Left forelimb (tissue), 1 donor: Measurements from ENCODE around the gene FBXL14.

Source experiments
- DNase-seq: peaks from one replicate; pipeline ENCODE4 v3.0.0-alpha.2; 2018; ENCODE audit warnings: low spot score

FBXL14 gene

DNA sequence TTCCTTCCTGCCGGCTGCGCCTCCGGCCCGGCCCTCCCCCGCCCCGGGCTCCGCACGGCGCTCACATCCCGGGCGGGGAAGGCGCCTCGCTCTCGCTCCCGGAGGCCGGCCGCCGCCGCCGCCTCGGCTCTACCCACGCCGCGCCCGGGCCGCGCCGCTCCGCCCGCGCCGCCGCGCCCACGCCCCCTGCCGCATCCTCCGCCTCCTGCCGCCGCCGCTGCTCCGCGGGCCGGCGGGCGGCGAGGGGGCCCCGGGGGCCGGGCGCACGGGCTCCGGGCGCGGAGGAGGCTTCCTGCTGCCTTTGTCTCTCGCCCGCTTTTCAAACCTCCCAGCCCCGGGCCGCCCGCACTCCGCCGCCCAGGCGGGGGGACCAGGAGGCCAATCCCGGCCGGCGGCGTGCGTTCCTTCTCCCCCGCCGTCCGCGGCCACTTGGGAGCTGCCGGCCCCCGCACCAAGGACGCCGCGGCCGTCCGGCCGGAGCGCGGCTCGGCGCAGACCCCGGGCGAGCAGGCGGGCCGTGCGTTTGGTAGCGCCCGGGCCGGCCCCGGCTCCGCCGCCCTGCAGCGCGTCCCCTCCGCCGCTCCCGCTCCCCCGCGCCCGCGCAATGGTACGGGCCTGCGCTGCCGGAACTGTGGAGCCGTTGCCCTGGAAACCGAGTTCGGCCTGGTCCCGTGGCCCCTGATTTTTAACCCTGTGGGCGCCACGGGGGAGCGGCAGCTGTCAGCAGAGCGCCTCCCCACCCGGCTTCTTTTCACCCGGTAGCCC, at the start of gene FBXL14:
FBXL14 (minus strand) TSS at position 321 of the 765 bp plus-strand sequence. CDS start 515 bp downstream, outside the sequence.
- DNase-seq, result peak; percentile 92

- no peak for DNase-seq
Measured at GRCh38 chr12:1643905-1644533, 49.6 kb upstream of the FBXL14 start.

DNA sequence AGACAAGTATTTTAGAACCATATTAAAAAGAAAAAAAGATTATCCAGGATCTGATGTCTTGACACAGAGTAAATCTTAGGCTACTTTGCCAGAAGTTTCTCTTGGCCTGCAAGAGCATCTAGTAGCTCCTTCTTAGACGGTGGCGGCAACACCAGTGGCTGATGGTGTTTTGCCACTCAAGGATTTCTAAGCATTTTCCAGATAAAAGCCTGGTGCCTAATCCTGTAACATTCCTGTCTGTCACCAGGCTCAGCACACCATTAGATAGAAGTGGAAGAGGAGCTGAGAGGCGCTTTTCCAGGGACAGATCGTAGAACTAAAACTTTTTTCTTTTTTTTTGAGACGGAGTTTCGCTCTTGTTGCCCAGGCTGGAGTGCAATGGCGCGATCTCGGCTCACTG, 48.7 kb upstream of the FBXL14 start:
- DNase-seq, result no peak

GRCh38 chr12:1642513-1642912, 48.1 kb upstream of the FBXL14 start:
- no peak for DNase-seq

- DNase-seq, result no peak
Measured at GRCh38 chr12:1640328-1641234, 46.2 kb upstream of the FBXL14 start.

DNA sequence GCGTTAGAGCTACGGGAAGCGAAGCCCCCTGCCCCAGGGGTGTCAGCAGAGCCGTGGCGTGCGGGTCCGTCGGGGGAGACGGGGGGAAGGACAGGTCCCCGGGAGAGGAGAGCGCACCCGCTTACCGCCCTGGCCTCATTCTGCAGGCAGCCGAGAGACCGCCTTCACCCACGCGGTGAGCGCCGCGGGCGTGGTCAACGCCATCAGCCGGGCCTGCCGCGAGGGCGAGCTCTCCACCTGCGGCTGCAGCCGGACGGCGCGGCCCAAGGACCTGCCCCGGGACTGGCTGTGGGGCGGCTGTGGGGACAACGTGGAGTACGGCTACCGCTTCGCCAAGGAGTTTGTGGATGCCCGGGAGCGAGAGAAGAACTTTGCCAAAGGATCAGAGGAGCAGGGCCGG, 45.2 kb upstream of the FBXL14 start:
- DNase-seq, result no peak

DNA sequence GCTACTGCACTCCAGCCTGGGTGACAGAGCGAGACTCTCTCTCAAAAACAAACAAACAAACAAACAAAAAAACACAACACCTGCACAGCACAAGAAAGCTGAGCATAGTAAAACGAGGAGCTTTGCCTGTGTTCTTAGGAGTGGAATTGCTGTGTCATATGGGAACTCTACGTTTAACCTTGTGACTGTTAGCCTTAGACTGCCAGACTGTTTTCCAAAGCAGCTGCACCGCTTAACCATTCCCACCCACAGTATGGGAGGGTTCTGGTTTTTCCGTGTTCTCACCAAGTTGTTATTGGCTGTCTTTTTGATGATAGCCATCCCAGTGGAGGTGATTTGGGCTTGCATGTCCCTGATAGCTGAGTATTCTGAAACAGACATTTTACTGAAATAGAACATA, 43.8 kb upstream of the FBXL14 start:
- DNase-seq, result no peak

- no peak for DNase-seq
Measured at GRCh38 chr12:1635301-1636095, 41.1 kb upstream of the FBXL14 start.

- DNase-seq, result peak; percentile 78
Measured at GRCh38 chr12:1634590-1635191, 40.3 kb upstream of the FBXL14 start.

- no peak for DNase-seq
Measured at GRCh38 chr12:1634149-1634548, 39.8 kb upstream of the FBXL14 start.

- no peak for DNase-seq
Measured at GRCh38 chr12:1633459-1633858, 39.1 kb upstream of the FBXL14 start.

DNA sequence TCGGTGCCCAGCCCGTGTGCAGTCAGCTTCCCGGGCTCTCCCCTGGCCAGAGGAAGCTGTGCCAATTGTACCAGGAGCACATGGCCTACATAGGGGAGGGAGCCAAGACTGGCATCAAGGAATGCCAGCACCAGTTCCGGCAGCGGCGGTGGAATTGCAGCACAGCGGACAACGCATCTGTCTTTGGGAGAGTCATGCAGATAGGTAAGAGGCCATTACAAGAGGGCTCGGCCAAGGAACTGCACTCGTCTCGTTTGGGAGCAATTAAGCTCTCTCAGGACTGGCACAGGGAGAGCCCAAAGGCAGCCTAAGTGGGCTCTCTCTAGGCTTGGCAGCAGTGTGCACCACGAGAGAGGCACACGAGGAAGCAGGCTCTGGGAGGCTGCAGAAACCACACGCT, 38.3 kb upstream of the FBXL14 start:
- no peak for DNase-seq

DNA sequence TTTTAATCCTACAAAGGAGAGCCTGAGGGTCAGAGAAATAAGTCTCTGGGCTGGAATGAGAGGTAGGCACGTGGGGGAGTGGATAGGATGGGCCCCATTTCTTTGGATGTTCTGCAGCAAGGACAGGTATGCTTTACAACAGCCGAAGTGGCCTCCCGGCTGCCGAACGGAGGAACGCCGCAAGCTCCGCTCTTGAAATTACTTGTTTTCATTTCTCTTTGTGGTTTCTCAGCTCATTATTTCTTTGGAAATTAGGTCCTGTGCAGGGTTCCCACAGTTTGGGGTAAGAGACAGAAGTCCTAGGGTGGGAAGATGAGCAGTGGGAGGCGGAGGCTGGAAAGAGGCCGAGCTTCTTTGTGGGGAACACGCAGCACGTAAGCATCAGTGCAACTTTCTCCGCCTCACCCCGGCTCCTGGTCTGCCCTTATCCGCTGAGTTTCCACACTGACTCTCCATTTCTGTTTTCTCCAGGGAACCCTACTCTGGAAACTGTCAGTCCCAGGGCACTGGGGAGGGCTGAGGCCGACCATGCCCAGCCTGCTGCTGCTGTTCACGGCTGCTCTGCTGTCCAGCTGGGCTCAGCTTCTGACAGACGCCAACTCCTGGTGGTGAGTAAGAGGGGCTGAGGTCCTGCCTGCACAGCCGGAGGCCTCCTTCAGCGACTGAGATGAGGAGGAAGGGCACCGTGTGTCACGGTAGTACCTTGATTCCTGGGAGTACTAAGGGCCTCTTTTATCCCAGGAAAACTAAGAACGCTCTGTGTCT, 36.6 kb upstream of the FBXL14 start:
- no peak for DNase-seq

GRCh38 chr12:1630133-1630826, 35.9 kb upstream of the FBXL14 start:
- DNase-seq, result no peak

DNA sequence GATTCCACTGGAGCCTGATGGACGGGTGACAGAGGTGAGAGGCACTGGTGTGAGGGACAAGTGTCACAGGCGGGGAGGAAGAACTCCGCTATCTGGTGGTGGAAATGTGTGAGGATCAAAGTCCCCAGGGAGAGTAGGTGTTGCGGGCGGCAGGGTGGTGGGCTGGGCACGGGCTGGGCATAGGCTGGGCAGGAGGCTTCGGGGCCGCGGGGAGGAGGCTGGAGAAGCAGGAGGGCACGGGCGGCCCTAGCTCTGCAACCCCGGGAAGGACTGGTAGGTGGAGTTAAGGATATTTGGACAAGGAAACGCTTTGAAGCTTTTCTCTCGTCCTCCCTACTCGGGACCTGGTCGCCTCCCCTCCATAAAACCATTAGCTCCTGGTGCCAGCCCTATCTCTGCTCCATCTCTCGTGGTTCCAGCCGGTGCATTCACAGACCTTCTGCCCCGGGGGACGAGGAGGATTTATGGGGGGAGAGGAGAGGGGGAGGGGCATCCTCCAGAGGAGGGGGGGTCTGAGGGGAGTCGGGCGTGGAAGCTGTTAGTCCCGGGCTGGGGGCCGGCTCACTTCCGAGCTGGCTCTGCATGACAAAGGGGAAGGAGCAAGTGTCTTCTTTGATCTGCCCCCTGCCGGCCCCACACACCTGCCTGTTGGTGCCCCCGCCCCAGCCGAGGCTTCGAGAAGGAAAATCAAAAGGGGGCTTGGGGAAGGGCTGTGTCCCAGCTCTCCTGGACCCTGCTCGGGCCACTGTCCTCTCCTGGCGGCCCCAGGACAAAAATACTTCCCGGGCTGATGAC, 35.2 kb upstream of the FBXL14 start:
- DNase-seq, result no peak

GRCh38 chr12:1628666-1629337, 34.4 kb upstream of the FBXL14 start, which contains the start of gene WNT5B:
WNT5B (plus strand) TSS chr12:1629231; CDS start chr12:1631355, 2,124 bp downstream.
- DNase-seq, result no peak

DNA sequence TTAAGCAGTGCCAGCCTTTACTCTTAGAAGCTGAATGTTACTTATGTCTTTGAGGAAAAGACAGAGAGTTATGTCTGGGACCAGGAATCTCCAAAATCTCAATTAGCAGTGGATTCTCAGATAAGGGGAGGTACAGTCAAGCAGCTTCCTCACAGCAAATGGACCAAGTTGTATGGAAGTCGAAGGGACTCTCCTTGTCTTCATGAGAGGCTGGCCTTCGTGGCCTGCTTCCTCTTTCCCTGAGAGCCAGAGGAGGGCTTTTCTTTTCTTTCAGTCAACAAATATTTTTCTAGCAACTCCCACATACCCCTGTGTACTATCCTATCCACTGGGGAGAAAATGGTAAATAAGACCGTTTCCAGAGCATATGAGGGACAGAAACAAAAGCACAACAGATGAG, 28.0 kb upstream of the FBXL14 start:
- DNase-seq, result no peak

- DNase-seq, result no peak
Measured at GRCh38 chr12:1620092-1620491, 25.7 kb upstream of the FBXL14 start.
